ENCODE results near the gene SIAH3.

The SIAH3 gene

GRCh38 chr13:45826731-45827130, 24.8 kb downstream of the SIAH3 start:
- Histone ChIP-seq H3K4me1 (ENCODE audit: insufficient read depth, low read length, severe bottlenecking) (no peaks in the 10 kb centered on the region), H3K79me2 (ENCODE audit: insufficient read depth, low read length) (no peaks in the 10 kb centered on the region), H3F3A (ENCODE audit: insufficient read depth, low read length) (no peaks in the 10 kb centered on the region), H2AFZ (ENCODE audit: low read length) (no peak overlapping the region), H3K9ac (ENCODE audit: low read length) (no peak overlapping the region), H4K20me1 (ENCODE audit: insufficient read depth, low read length) (no peaks in the 10 kb centered on the region), H3K4me3 (ENCODE audit: low read depth, low read length, poor library complexity, severe bottlenecking) (no peak overlapping the region), H3K36me3 (ENCODE audit: insufficient read depth, low read length) (no peaks in the 10 kb centered on the region), H3K27me3 (ENCODE audit: insufficient read depth, low read length) (no peaks in the 10 kb centered on the region; the same call in 1 of the 2 replicates), H3K27ac (ENCODE audit: low read depth, low read length, poor library complexity, severe bottlenecking) (no peak overlapping the region), H3K4me2 (ENCODE audit: low read length) (no peak overlapping the region), H3K9me3 (ENCODE audit: low read length) (no peaks in the 10 kb centered on the region), H3K9me2 (ENCODE audit: low read depth, low read length) (no peaks in the 10 kb centered on the region)
- TF ChIP-seq EZH2 (IDR thresholded peaks at IDR 0.05; ENCODE audit: borderline replicate concordance, low read length) (no peak), CTCF (IDR thresholded peaks at IDR 0.05; ENCODE audit: low read length) (no peak)

GRCh38 chr13:45825387-45825650, 26.2 kb downstream of the SIAH3 start:
- Histone ChIP-seq H3K4me3 (ENCODE audit: low read depth, low read length, poor library complexity, severe bottlenecking) (no peak overlapping the region), H3K79me2 (ENCODE audit: insufficient read depth, low read length) (no peaks in the 10 kb centered on the region), H4K20me1 (ENCODE audit: insufficient read depth, low read length) (no peaks in the 10 kb centered on the region), H3K27ac (ENCODE audit: low read depth, low read length, poor library complexity, severe bottlenecking) (no peak overlapping the region), H3K36me3 (ENCODE audit: insufficient read depth, low read length) (no peaks in the 10 kb centered on the region), H3K4me1 (ENCODE audit: insufficient read depth, low read length, severe bottlenecking) (no peaks in the 10 kb centered on the region), H2AFZ (ENCODE audit: low read length) (no peak overlapping the region), H3K9ac (ENCODE audit: low read length) (no peak overlapping the region), H3K4me2 (ENCODE audit: low read length) (no peak overlapping the region), H3K27me3 (ENCODE audit: insufficient read depth, low read length) (no peaks in the 10 kb centered on the region; the same call in 1 of the 2 replicates), H3F3A (ENCODE audit: insufficient read depth, low read length) (no peaks in the 10 kb centered on the region), H3K9me2 (ENCODE audit: low read depth, low read length) (no peaks in the 10 kb centered on the region), H3K9me3 (ENCODE audit: low read length) (no peaks in the 10 kb centered on the region)
- TF ChIP-seq CTCF (IDR thresholded peaks at IDR 0.05; ENCODE audit: low read length) (no peak), EZH2 (IDR thresholded peaks at IDR 0.05; ENCODE audit: borderline replicate concordance, low read length) (no peak)

GRCh38 chr13:45823583-45823982, 28.0 kb downstream of the SIAH3 start:
- 0 out of 2 replicates have a peak, but pooled peaks cover 5% of the 10 kb centered on the region for H3K27me3 ChIP-seq (ENCODE audit: insufficient read depth, low read length)
- H3K27ac ChIP-seq (ENCODE audit: low read depth, low read length, poor library complexity, severe bottlenecking): no peak overlapping the region
- no peak overlapping the region for H2AFZ ChIP-seq (ENCODE audit: low read length)
- no peaks in the 10 kb centered on the region for H3K4me1 ChIP-seq (ENCODE audit: insufficient read depth, low read length, severe bottlenecking)
- TF ChIP-seq EZH2 (IDR thresholded peaks at IDR 0.05; ENCODE audit: borderline replicate concordance, low read length): no peak
- TF ChIP-seq CTCF (IDR thresholded peaks at IDR 0.05; ENCODE audit: low read length): no peak
- no peaks in the 10 kb centered on the region for H3K9me3 ChIP-seq (ENCODE audit: low read length)
- H3K36me3 ChIP-seq (ENCODE audit: insufficient read depth, low read length): no peaks in the 10 kb centered on the region
- no peak overlapping the region for H3K4me3 ChIP-seq (ENCODE audit: low read depth, low read length, poor library complexity, severe bottlenecking)
- no peak overlapping the region for H3K4me2 ChIP-seq (ENCODE audit: low read length)
- H3K79me2 ChIP-seq (ENCODE audit: insufficient read depth, low read length): no peaks in the 10 kb centered on the region
- no peaks in the 10 kb centered on the region for H3F3A ChIP-seq (ENCODE audit: insufficient read depth, low read length)
- no peaks in the 10 kb centered on the region for H4K20me1 ChIP-seq (ENCODE audit: insufficient read depth, low read length)
- no peaks in the 10 kb centered on the region for H3K9me2 ChIP-seq (ENCODE audit: low read depth, low read length)
- no peak overlapping the region for H3K9ac ChIP-seq (ENCODE audit: low read length)
